Peyer's patch (tissue), 4 donors: ENCODE data around the gene PTPRQ.

Experiments used
- POLR2A ChIP-seq, 2 donors: fragments of 450-650 bp; IDR thresholded peaks; one replicate each; pipeline ENCODE4 v1.5.1; 2017; ENCODE audit warnings: antibody characterized with exemption in 2 of 2, mild to moderate bottlenecking in 2 of 2, moderate library complexity in 2 of 2
- TF ChIP-seq, protein P1 (sequence below), 6 experiments: fragments of 450-650 bp in 4 of 6; fragments of 200-600 bp in 2 of 6; sonication (generic) in 1 of 6; IDR thresholded peaks; one replicate each; pipeline ENCODE4 v1.5.1; 2017 to 2019; ENCODE audit warnings: antibody characterized with exemption in 6 of 6, mild to moderate bottlenecking in 3 of 6, moderate library complexity in 1 of 6

DNA sequence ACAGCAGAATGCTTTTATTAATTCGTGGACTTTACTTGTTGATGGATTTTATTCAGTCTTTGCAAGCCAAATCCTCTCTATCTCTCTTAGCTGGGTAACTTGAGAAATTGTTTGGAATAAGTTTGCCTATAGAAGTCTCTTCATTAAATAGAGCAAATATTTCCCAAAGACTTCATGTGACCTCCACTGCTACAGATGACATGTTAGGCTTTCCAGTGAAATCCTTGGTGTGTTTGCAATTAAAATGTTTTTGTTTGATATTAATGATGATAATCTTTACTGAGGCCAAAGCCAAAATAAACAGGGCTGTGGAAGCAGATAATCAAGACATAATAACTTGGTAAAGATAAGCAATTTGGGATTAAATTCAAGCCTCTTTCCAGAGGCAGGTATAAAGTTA is 267.8 kb downstream of the PTPRQ start:
- TF ChIP-seq, protein P1, sequence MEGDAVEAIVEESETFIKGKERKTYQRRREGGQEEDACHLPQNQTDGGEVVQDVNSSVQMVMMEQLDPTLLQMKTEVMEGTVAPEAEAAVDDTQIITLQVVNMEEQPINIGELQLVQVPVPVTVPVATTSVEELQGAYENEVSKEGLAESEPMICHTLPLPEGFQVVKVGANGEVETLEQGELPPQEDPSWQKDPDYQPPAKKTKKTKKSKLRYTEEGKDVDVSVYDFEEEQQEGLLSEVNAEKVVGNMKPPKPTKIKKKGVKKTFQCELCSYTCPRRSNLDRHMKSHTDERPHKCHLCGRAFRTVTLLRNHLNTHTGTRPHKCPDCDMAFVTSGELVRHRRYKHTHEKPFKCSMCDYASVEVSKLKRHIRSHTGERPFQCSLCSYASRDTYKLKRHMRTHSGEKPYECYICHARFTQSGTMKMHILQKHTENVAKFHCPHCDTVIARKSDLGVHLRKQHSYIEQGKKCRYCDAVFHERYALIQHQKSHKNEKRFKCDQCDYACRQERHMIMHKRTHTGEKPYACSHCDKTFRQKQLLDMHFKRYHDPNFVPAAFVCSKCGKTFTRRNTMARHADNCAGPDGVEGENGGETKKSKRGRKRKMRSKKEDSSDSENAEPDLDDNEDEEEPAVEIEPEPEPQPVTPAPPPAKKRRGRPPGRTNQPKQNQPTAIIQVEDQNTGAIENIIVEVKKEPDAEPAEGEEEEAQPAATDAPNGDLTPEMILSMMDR (IDR thresholded peaks at IDR 0.05) = no peak
- no peak for TF ChIP-seq POLR2A (IDR thresholded peaks at IDR 0.05)
